ENCODE results near the gene CSF2RB.
"Not testable (repeated sequence)": the region's sequence is repeated elsewhere in the genome, so short reads cannot be mapped to it uniquely, and the experiment has no call there.

Gene CSF2RB

DNA sequence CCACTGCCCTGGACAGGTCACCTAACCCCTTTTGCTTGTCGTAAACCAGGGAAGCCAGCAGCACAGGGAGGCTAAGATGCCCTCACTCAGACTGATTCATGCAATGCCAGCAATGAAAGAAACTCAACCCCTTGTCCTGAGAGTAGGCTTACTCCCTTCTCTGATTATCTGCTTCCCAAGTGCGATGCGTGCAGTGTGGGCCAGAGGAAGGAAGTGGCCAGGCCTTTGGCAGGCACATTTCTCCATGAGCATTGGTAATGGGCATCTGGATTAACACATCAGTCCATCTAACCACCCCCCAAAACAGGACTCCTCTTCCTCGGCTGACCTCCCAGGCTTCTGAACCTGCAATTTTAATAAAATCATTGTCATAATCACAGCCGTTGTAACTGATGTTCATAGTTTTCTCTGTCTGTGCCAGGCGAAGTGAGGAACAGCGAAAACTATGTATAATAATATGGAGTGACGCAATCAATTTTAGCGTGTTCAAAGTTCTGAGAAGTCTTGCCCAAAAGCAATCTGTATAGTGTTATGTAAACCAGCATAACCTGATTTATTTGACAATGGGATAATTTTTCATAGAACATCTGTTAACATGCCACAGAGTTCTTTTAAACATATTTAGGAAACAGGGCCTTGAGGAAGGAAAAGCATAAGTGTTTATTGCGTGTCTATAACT is 71.9 kb downstream of the CSF2RB start:
- no peak overlapping the region for H3K4me3 ChIP-seq (ENCODE audit: low read depth, low read length)
- in situ Hi-C loops (cut with HindIII; ENCODE audit: low sequenced_read_pairs) = no loop called here
- DNase-seq (ENCODE audit: low read depth, low spot score) = no peak
- TF ChIP-seq, protein P1, sequence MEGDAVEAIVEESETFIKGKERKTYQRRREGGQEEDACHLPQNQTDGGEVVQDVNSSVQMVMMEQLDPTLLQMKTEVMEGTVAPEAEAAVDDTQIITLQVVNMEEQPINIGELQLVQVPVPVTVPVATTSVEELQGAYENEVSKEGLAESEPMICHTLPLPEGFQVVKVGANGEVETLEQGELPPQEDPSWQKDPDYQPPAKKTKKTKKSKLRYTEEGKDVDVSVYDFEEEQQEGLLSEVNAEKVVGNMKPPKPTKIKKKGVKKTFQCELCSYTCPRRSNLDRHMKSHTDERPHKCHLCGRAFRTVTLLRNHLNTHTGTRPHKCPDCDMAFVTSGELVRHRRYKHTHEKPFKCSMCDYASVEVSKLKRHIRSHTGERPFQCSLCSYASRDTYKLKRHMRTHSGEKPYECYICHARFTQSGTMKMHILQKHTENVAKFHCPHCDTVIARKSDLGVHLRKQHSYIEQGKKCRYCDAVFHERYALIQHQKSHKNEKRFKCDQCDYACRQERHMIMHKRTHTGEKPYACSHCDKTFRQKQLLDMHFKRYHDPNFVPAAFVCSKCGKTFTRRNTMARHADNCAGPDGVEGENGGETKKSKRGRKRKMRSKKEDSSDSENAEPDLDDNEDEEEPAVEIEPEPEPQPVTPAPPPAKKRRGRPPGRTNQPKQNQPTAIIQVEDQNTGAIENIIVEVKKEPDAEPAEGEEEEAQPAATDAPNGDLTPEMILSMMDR (IDR thresholded peaks at IDR 0.05; ENCODE audit: low read depth, low read length) = no peak

DNA sequence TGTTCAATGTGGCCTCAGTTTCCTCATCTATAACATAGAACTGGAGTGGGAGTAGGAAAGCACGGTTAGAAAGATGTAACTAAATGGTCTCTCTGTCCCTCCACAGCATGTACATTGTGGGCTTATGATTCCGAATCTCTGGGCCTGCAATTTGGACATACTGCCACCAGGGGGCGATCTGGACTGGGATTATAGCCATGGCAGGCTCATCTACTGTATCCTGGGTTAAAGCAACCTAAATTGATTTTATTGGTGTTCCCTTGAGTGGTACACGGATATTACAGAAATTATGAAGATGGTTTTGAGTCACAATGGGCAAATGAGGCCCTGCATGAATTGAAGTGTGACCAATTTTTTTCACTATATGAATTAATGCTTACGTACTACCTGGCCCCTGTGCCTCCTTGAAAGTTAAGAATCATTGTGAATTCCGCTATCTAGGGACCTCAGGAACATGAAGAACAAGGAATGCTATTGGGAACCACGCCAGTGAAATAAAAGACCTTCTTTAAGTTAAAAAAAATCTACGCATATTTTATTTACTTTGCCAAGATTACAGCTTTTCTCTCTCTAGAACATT is 72.9 kb downstream of the CSF2RB start:
- no peak overlapping the region for H3K4me3 ChIP-seq (ENCODE audit: low read depth, low read length)
- TF ChIP-seq, protein P1 (IDR thresholded peaks at IDR 0.05; ENCODE audit: low read depth, low read length) = peak; percentile 54
- no peak for DNase-seq (ENCODE audit: low read depth, low spot score)
- in situ Hi-C loops (cut with HindIII; ENCODE audit: low sequenced_read_pairs) = no loop called here

DNA sequence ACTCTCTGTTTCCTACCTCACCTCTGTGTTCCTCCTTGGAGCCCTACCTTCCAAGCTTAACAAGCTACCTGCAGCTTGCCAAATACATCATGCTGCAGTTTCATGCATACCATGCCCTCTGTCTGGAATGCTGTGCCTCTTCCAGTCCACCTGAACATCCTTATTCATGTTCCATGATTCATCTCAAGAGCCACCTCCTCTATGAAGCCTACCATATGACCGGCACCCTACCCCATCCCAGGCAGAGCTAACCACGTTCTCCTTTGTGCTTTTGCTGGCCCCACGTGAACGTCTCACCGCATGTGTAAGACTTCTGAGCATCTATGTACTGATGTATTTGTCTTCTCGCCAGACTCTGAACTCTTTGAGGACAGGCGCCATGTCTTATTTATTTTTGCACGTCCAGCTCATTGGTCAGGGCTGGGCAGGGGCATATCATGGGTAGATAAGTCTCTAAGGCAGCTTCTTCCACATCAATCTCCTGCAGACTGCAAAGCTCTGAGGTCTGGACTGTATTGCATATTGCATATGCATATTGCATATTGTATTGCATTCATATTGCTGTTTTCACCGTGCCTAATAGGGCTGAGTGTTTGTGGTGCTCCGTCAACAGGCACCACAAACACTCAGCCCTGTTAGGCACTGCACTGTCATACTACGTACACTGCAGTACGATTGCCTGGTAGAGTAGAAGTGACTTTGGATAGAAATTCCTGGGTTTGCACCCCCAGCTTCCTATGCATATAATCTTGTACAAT is 74.8 kb downstream of the CSF2RB start:
- in situ Hi-C loops (cut with HindIII; ENCODE audit: low sequenced_read_pairs) = no loop called here
- H3K4me3 ChIP-seq (ENCODE audit: low read depth, low read length) = no peak overlapping the region
- DNase-seq (ENCODE audit: low read depth, low spot score) = no peak
- TF ChIP-seq, protein P1 (IDR thresholded peaks at IDR 0.05; ENCODE audit: low read depth, low read length) = no peak

DNA sequence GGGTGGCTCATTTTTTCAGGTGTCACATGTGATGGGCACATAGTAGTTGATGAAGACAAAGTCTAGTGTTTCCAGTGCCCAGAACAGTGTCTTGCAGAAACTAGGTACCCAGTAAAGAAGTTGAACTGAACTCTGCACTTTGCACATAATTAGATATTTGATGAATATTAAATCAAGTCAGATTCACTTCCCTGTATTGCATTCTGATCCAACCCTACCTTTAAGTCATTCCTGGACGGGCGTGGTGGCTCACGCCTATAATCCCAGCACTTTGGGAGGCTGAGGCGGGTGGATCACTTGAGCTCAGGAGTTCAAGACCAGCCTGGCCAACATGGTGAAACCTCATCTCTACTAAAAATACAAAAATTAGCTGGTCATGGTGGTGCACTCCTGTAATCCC is 75.6 kb downstream of the CSF2RB start:
- DNase-seq (ENCODE audit: low read depth, low spot score); in situ Hi-C loops (cut with HindIII; ENCODE audit: low sequenced_read_pairs); H3K4me3 ChIP-seq (ENCODE audit: low read depth, low read length): not testable (repeated sequence)
